Inflammatory macrophage (primary cell): ENCODE results near the gene EXOC3L4.

Source experiments
- DNase-seq, 2 donors: peaks; one replicate each; pipeline ENCODE4 v3.0.0-alpha.2; 2020 to 2022

Gene EXOC3L4

DNA sequence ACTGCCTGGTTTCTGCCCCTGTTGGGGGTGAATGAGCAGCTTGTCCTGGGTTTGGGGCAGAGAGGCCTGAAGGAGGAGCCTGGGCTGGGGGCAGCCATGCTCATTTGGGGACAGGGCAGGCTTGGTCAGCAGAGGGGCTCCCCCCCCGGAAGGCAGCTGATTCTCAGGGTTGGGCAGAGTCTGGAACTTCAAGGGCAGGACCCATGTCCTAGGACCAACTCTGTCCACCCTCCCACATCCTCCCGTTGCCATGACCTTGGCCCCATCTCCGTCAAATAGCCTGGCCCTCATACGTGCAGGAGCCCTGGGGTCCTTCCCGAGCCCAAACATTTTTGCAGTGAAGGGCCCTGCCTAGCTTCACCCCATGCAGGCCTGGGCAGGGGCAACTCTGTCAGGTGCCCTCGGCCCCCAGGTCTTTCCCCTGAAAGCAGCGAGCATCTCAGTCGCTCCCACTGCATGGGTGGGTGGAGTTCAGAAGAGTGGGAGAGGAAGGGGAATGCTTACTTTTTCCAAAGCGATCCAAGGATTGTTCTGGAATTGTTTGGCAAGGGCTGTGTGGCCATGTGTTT lies 61.4 kb downstream of the EXOC3L4 start:
- DNase-seq: no peak

DNA sequence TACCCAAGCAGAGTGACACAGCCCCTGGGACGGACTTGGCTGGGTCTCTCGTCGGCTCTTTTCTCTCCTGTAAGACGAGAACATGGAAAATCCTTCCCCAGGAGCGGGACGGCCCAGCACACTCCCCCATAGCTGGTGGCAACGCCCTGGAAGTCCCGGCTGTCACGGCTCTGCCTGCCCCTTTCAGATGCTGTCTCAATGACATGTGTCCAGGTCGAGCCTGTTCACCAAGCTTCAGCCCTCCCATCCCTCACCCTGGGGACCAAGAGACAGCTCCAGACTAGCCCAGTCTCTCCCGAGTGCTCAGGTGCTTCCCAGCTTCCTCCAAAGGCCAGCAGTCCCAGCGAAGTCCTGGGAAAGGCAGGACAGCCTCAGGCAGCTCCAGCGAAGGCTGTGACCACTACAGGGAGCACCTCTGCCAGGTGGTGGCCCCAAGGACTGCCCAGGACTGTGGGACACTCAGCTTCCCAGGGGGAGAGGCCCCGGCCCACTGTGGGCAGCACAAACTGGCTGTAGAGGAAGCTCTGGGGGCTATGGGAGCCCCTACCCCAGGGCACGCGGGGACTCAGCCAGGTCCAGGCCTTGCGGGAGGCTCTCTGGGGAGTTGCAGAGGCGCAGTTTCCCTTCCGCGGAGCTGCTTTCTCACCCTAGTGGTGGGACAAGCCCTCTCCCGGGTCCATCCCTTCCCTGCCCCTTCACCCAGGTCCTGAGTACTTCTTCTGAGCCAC lies 62.3 kb downstream of the EXOC3L4 start:
- DNase-seq: no peak

DNA sequence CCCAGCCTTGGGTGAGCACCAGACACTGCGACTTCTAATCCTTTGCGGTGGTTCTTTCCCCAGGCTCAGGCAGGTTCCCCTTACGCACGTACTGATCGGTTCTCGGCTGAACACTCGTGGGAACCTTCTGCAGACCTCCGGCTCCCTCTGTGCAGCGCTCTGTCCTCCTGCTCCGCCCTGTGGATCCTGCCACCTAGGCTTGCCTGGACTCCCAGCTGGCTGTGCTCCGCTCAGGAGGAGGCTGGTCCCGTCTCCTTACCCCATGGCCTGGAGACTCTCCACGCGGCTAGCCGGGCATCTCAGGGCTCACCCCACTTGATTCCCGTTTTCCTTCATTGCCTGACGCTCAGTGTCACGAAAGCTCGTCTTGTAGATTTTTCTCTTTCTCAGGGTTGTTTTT lies 63.4 kb downstream of the EXOC3L4 start:
- DNase-seq: no peak

GRCh38 chr14:103158688-103159087 lies 64.2 kb downstream of the EXOC3L4 start:
- no peak for DNase-seq
